ENCODE results near the gene KANSL1.
A peak's percentile ranks its signal among the peaks of the same experiment; 100 is the strongest.
"Not testable (repeated sequence)": the region's sequence is repeated elsewhere in the genome, so short reads cannot be mapped to it uniquely, and the experiment has no call there.

KANSL1 gene

DNA sequence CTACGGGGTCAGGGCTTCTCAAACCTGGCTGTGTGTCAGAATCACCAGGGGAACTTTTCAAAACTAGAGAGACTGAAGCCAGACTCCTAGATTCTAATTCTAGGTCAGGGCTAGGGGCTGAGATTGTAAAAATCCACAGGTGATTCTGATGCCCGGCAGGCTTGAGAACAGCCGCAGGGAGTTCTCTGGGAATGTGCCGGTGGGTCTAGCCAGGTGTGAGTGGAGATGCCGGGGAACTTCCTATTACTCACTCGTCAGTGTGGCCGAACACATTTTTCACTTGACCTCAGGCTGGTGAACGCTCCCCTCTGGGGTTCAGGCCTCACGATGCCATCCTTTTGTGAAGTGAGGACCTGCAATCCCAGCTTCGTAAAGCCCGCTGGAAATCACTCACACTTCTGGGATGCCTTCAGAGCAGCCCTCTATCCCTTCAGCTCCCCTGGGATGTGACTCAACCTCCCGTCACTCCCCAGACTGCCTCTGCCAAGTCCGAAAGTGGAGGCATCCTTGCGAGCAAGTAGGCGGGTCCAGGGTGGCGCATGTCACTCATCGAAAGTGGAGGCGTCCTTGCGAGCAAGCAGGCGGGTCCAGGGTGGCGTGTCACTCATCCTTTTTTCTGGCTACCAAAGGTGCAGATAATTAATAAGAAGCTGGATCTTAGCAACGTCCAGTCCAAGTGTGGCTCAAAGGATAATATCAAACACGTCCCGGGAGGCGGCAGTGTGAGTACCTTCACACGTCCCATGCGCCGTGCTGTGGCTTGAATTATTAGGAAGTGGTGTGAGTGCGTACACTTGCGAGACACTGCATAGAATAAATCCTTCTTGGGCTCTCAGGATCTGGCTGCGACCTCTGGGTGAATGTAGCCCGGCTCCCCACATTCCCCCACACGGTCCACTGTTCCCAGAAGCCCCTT lies 183.3 kb downstream of the KANSL1 start:
- no peak overlapping the region for H3K27ac ChIP-seq (ENCODE audit: low read depth, low read length)
- no peaks in the 10 kb centered on the region for H3K27me3 ChIP-seq (ENCODE audit: control insufficient read depth in 1 of 2, insufficient read depth in 2 of 2, low read length in 2 of 2)
- H3K9me3 ChIP-seq (ENCODE audit: control insufficient read depth in 1 of 2, low read length in 2 of 2): no peaks in the 10 kb centered on the region
- H3K9ac ChIP-seq (ENCODE audit: low read depth in 1 of 2, low read length in 2 of 2): no peak overlapping the region
- H3K36me3 ChIP-seq (ENCODE audit: control insufficient read depth in 1 of 2, insufficient read depth in 2 of 2, low read length in 2 of 2): no peaks in the 10 kb centered on the region
- no peak overlapping the region for H3K4me3 ChIP-seq (ENCODE audit: low read depth in 1 of 2, low read length in 2 of 2)
- no peaks in the 10 kb centered on the region for H3K4me1 ChIP-seq (ENCODE audit: control insufficient read depth in 1 of 2, insufficient read depth in 2 of 2, low read length in 2 of 2)

GRCh38 chr17:46008591-46008990 lies 184.6 kb downstream of the KANSL1 start:
- Histone ChIP-seq H3K9me3 (ENCODE audit: control insufficient read depth in 1 of 2, low read length in 2 of 2) (no peaks in the 10 kb centered on the region), H3K9ac (ENCODE audit: low read depth in 1 of 2, low read length in 2 of 2) (no peak overlapping the region), H3K4me1 (ENCODE audit: control insufficient read depth in 1 of 2, insufficient read depth in 2 of 2, low read length in 2 of 2) (peaks cover 6 to 7% of the 10 kb centered on the region in 2 donors), H3K27ac (ENCODE audit: low read depth, low read length) (no peak overlapping the region), H3K27me3 (ENCODE audit: control insufficient read depth in 1 of 2, insufficient read depth in 2 of 2, low read length in 2 of 2) (no peaks in the 10 kb centered on the region), H3K4me3 (ENCODE audit: low read depth in 1 of 2, low read length in 2 of 2) (no peak overlapping the region), H3K36me3 (ENCODE audit: control insufficient read depth in 1 of 2, insufficient read depth in 2 of 2, low read length in 2 of 2) (no peaks in the 10 kb centered on the region)

- no peak overlapping the region for H3K9ac ChIP-seq (ENCODE audit: low read depth in 1 of 2, low read length in 2 of 2)
- H3K9me3 ChIP-seq (ENCODE audit: control insufficient read depth in 1 of 2, low read length in 2 of 2): no peaks in the 10 kb centered on the region
- H3K4me1 ChIP-seq (ENCODE audit: control insufficient read depth in 1 of 2, insufficient read depth in 2 of 2, low read length in 2 of 2): peaks cover 9 to 17% of the 10 kb centered on the region in 2 donors
- no peaks in the 10 kb centered on the region for H3K36me3 ChIP-seq (ENCODE audit: control insufficient read depth in 1 of 2, insufficient read depth in 2 of 2, low read length in 2 of 2)
- no peak overlapping the region for H3K27ac ChIP-seq (ENCODE audit: low read depth, low read length)
- H3K4me3 ChIP-seq (ENCODE audit: low read depth in 1 of 2, low read length in 2 of 2): no peak overlapping the region
- no peaks in the 10 kb centered on the region for H3K27me3 ChIP-seq (ENCODE audit: control insufficient read depth in 1 of 2, insufficient read depth in 2 of 2, low read length in 2 of 2)
Observed at GRCh38 chr17:46007461-46007965, 185.7 kb downstream of the KANSL1 start.

- not testable (repeated sequence) for H3K36me3 ChIP-seq (ENCODE audit: control insufficient read depth in 1 of 2, insufficient read depth in 2 of 2, low read length in 2 of 2); H3K27me3 ChIP-seq (ENCODE audit: control insufficient read depth in 1 of 2, insufficient read depth in 2 of 2, low read length in 2 of 2); H3K9ac ChIP-seq (ENCODE audit: low read depth in 1 of 2, low read length in 2 of 2); H3K27ac ChIP-seq (ENCODE audit: low read depth, low read length); H3K9me3 ChIP-seq (ENCODE audit: control insufficient read depth in 1 of 2, low read length in 2 of 2); H3K4me3 ChIP-seq (ENCODE audit: low read depth in 1 of 2, low read length in 2 of 2)
- H3K4me1 ChIP-seq (ENCODE audit: control insufficient read depth in 1 of 2, insufficient read depth in 2 of 2, low read length in 2 of 2): peaks cover 9 to 17% of the 10 kb centered on the region in 2 donors
Observed at GRCh38 chr17:46006082-46006481, 187.1 kb downstream of the KANSL1 start.

DNA sequence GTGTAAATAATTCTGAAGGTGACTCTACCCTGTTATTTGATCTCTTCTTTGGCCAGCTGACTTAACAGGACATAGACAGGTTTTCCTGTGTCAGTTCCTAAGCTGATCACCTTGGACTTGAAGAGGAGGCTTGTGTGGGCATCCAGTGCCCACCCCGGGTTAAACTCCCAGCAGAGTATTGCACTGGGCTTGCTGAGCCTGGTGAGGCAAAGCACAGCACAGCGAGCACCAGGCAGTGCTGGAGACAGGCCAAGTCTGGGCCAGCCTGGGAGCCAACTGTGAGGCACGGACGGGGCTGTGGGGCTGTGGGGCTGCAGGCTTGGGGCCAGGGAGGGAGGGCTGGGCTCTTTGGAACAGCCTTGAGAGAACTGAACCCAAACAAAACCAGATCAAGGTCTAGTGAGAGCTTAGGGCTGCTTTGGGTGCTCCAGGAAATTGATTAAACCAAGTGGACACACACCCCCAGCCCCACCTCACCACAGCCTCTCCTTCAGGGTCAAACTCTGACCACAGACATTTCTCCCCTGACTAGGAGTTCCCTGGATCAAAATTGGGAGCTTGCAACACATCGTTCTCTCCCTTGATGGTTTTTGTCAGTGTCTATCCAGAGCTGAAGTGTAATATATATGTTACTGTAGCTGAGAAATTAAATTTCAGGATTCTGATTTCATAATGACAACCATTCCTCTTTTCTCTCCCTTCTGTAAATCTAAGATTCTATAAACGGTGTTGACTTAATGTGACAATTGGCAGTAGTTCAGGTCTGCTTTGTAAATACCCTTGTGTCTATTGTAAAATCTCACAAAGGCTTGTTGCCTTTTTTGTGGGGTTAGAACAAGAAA lies 189.1 kb downstream of the KANSL1 start:
- Histone ChIP-seq H3K36me3 (ENCODE audit: control insufficient read depth in 1 of 2, insufficient read depth in 2 of 2, low read length in 2 of 2) (no peaks in the 10 kb centered on the region), H3K9me3 (ENCODE audit: control insufficient read depth in 1 of 2, low read length in 2 of 2) (no peaks in the 10 kb centered on the region), H3K4me1 (ENCODE audit: control insufficient read depth in 1 of 2, insufficient read depth in 2 of 2, low read length in 2 of 2) (peaks cover 9 to 17% of the 10 kb centered on the region in 2 donors), H3K27me3 (ENCODE audit: control insufficient read depth in 1 of 2, insufficient read depth in 2 of 2, low read length in 2 of 2) (no peaks in the 10 kb centered on the region), H3K4me3 (ENCODE audit: low read depth in 1 of 2, low read length in 2 of 2) (peak overlapping the region in 1 of 2 donors; percentile 3), H3K27ac (ENCODE audit: low read depth, low read length) (peak overlapping the region; percentile 45), H3K9ac (ENCODE audit: low read depth in 1 of 2, low read length in 2 of 2) (peak overlapping the region in 1 of 2 donors; percentile 39)

DNA sequence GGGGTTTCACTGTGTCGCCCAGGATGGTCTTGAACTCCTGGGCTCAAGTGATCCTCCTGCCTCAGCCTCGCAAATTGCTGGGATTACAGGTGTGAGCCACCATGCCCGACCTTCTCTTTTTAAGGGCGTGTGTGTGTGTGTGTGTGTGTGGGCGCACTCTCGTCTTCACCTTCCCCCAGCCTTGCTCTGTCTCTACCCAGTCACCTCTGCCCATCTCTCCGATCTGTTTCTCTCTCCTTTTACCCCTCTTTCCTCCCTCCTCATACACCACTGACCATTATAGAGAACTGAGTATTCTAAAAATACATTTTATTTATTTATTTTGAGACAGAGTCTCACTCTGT lies 190.3 kb downstream of the KANSL1 start:
- H3K4me3 ChIP-seq (ENCODE audit: low read depth in 1 of 2, low read length in 2 of 2): no peak overlapping the region
- H3K27me3 ChIP-seq (ENCODE audit: control insufficient read depth in 1 of 2, insufficient read depth in 2 of 2, low read length in 2 of 2): no peaks in the 10 kb centered on the region
- H3K4me1 ChIP-seq (ENCODE audit: control insufficient read depth in 1 of 2, insufficient read depth in 2 of 2, low read length in 2 of 2): peaks cover 9 to 17% of the 10 kb centered on the region in 2 donors
- no peaks in the 10 kb centered on the region for H3K36me3 ChIP-seq (ENCODE audit: control insufficient read depth in 1 of 2, insufficient read depth in 2 of 2, low read length in 2 of 2)
- no peaks in the 10 kb centered on the region for H3K9me3 ChIP-seq (ENCODE audit: control insufficient read depth in 1 of 2, low read length in 2 of 2)
- no peak overlapping the region for H3K27ac ChIP-seq (ENCODE audit: low read depth, low read length)
- H3K9ac ChIP-seq (ENCODE audit: low read depth in 1 of 2, low read length in 2 of 2): no peak overlapping the region

GRCh38 chr17:46002311-46002972 lies 190.8 kb downstream of the KANSL1 start:
- no peak overlapping the region for H3K27ac ChIP-seq (ENCODE audit: low read depth, low read length)
- H3K9ac ChIP-seq (ENCODE audit: low read depth in 1 of 2, low read length in 2 of 2): no peak overlapping the region
- no peaks in the 10 kb centered on the region for H3K36me3 ChIP-seq (ENCODE audit: control insufficient read depth in 1 of 2, insufficient read depth in 2 of 2, low read length in 2 of 2)
- no peaks in the 10 kb centered on the region for H3K27me3 ChIP-seq (ENCODE audit: control insufficient read depth in 1 of 2, insufficient read depth in 2 of 2, low read length in 2 of 2)
- no peak overlapping the region for H3K4me3 ChIP-seq (ENCODE audit: low read depth in 1 of 2, low read length in 2 of 2)
- H3K4me1 ChIP-seq (ENCODE audit: control insufficient read depth in 1 of 2, insufficient read depth in 2 of 2, low read length in 2 of 2): peaks cover 9 to 17% of the 10 kb centered on the region in 2 donors
- H3K9me3 ChIP-seq (ENCODE audit: control insufficient read depth in 1 of 2, low read length in 2 of 2): no peaks in the 10 kb centered on the region

DNA sequence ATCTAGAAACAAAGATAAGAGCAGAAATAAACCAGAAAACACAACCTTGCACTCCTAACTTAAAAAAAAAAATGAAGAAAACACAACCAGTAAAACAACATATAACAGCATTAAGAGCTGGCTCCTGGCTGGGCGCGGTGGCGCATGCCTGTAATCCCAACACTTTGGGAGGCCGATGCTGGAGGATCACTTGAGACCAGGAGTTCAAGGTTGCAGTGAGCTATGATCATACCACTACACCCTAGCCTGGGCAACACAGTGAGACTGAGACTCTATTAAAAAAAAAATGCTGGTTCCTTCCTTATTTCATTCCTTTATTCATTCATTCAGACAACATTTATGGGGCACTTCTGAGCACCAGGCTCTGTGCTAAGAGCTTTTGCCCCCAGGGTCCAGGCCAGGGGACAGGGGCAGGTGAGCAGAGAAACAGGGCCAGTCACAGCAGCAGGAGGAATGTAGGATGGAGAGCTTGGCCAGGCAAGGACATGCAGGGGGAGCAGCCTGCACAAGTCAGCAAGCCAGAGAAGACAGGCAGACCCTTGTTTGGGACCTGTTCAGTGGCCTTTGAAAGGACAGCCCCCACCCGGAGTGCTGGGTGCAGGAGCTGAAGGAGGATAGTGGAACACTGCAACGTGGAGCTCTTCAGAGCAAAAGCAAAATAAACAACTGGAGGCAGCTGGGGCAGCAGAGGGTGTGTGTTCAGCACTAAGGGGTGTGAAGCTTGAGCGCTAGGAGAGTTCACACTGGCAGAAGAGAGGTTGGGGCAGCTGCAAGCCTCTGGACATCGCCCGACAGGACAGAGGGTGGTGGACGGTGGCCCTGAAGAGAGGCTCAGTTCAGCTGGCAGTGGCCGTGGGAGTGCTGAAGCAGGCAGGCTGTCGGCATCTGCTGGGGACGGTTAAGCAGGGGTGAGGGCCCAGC lies 191.6 kb downstream of the KANSL1 start:
- no peaks in the 10 kb centered on the region for H3K27me3 ChIP-seq (ENCODE audit: control insufficient read depth in 1 of 2, insufficient read depth in 2 of 2, low read length in 2 of 2)
- H3K27ac ChIP-seq (ENCODE audit: low read depth, low read length): no peak overlapping the region
- H3K36me3 ChIP-seq (ENCODE audit: control insufficient read depth in 1 of 2, insufficient read depth in 2 of 2, low read length in 2 of 2): no peaks in the 10 kb centered on the region
- H3K9me3 ChIP-seq (ENCODE audit: control insufficient read depth in 1 of 2, low read length in 2 of 2): no peaks in the 10 kb centered on the region
- no peak overlapping the region for H3K9ac ChIP-seq (ENCODE audit: low read depth in 1 of 2, low read length in 2 of 2)
- H3K4me3 ChIP-seq (ENCODE audit: low read depth in 1 of 2, low read length in 2 of 2): no peak overlapping the region
- peaks cover 9 to 17% of the 10 kb centered on the region in 2 donors for H3K4me1 ChIP-seq (ENCODE audit: control insufficient read depth in 1 of 2, insufficient read depth in 2 of 2, low read length in 2 of 2)

DNA sequence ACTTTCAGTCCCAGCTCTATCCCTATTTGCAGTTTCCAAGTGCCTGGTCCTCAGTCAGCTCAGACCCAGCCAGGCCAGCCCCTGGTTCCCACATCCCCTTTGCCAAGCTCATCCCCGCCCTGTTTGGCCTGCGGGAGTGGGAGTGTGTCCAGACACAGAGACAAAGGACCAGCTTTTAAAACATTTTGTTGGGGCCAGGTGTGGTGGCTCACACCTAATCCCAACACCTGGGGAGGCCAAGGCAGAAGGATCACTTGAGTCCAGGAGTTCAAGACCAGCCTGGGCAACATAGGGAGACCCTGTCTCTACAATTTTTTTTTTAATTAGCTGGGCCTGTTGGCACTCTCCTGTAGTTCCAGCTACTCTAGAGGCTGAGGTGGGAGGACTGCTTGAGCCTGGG lies 192.5 kb downstream of the KANSL1 start:
- H3K27me3 ChIP-seq (ENCODE audit: control insufficient read depth in 1 of 2, insufficient read depth in 2 of 2, low read length in 2 of 2): no peaks in the 10 kb centered on the region
- H3K4me3 ChIP-seq (ENCODE audit: low read depth in 1 of 2, low read length in 2 of 2): no peak overlapping the region
- H3K27ac ChIP-seq (ENCODE audit: low read depth, low read length): no peak overlapping the region
- H3K9ac ChIP-seq (ENCODE audit: low read depth in 1 of 2, low read length in 2 of 2): no peak overlapping the region
- H3K9me3 ChIP-seq (ENCODE audit: control insufficient read depth in 1 of 2, low read length in 2 of 2): no peaks in the 10 kb centered on the region
- H3K4me1 ChIP-seq (ENCODE audit: control insufficient read depth in 1 of 2, insufficient read depth in 2 of 2, low read length in 2 of 2): peaks cover 9 to 17% of the 10 kb centered on the region in 2 donors
- no peaks in the 10 kb centered on the region for H3K36me3 ChIP-seq (ENCODE audit: control insufficient read depth in 1 of 2, insufficient read depth in 2 of 2, low read length in 2 of 2)

Measured in duodenal mucosa (tissue), 2 donors.